HepG2 (cell line): Measurements from ENCODE around the gene PHRF1. TPM values are rescaled to one million over a fixed set of nuclear protein-coding genes. Genes with fewer than 3 reads are reported as not detected.

Experiments used
- FOSL1 ChIP-seq: sonication (generic); formaldehyde crosslinking; IDR thresholded peaks from 2 replicates; pipeline ENCODE4 v1.9.0; 2021; ENCODE audit warnings: missing genetic modification reagents, borderline replicate concordance
- FOSL2 ChIP-seq: sonication (generic); formaldehyde crosslinking; IDR thresholded peaks from 2 replicates; pipeline ENCODE4 v1.4.0; 2020; ENCODE audit warnings: missing genetic modification reagents
- GTF2F1 ChIP-seq: fragments of 150-350 bp; IDR thresholded peaks from 2 replicates; pipeline ENCODE4 v1.6.1; 2014; ENCODE audit warnings: low read length
- HHEX ChIP-seq: IDR thresholded peaks from 2 replicates; pipeline ENCODE4 v1.6.1; 2016; ENCODE audit warnings: control low read depth
- NR1H2 ChIP-seq: sonication (generic); formaldehyde crosslinking; IDR thresholded peaks from 2 replicates; pipeline ENCODE4 v1.8.1; 2022; ENCODE audit warnings: low read depth, missing genetic modification reagents, borderline replicate concordance
- RORA ChIP-seq: sonication (generic); formaldehyde crosslinking; IDR thresholded peaks from 2 replicates; pipeline ENCODE4 v1.5.0; 2020; ENCODE audit warnings: mild to moderate bottlenecking, missing genetic modification reagents, moderate library complexity
- SOX6 ChIP-seq, 2 experiments: fragments of 450-650 bp in 1 of 2; sonication (generic) in 1 of 2; formaldehyde crosslinking in 1 of 2; IDR thresholded peaks; 2 replicates each; pipeline versions ENCODE4 v1.4.0 to v1.6.1; 2017 to 2020; ENCODE audit warnings: antibody characterized with exemption in 1 of 2, mild to moderate bottlenecking in 1 of 2, missing genetic modification reagents in 1 of 2
- TRIM24 ChIP-seq: sonication (generic); formaldehyde crosslinking; IDR thresholded peaks from 2 replicates; pipeline ENCODE4 v1.8.0; 2022; ENCODE audit warnings: mild to moderate bottlenecking, missing genetic modification reagents
- ZNF607 ChIP-seq: sonication (generic); formaldehyde crosslinking; IDR thresholded peaks from 2 replicates; pipeline ENCODE4 v1.5.1; 2020; ENCODE audit warnings: missing genetic modification reagents, mild to moderate bottlenecking, borderline replicate concordance
- ZNF670 ChIP-seq: sonication (generic); formaldehyde crosslinking; IDR thresholded peaks from 2 replicates; pipeline ENCODE4 v1.8.0; 2022; ENCODE audit warnings: mild to moderate bottlenecking, missing genetic modification reagents, borderline replicate concordance
- polyA plus RNA-seq, 8 experiments: library from polyadenylated mRNA; depleted of rRNA in 3 of 8; stranded (reverse) in 7 of 8; unstranded in 1 of 8; fragments of >200 nt; fragmentation: Illumina TruSeq in 4 of 8; extraction: Trizol in 4 of 8; gene quantifications; 2 replicates each; pipeline versions ENCODE4 v1.2.1 to v1.2.3, GENCODE V29; 2011 to 2016; ENCODE audit warnings: low read depth in 4 of 8, missing spikeins in 1 of 8, mixed read lengths in 1 of 8; ENCODE audit not compliant: insufficient read depth in 1 of 8
- total RNA-seq, 5 experiments: library from RNA; depleted of rRNA; stranded (reverse); fragments of >200 nt; fragmentation: Illumina TruSeq; extraction: Trizol; gene quantifications; 2 replicates each; pipeline ENCODE4 v1.2.3, GENCODE V29; 2016; ENCODE audit warnings: low read depth in 1 of 5
- TF ChIP-seq, protein P1 (sequence below): sonication (generic); formaldehyde crosslinking; IDR thresholded peaks from 2 replicates; pipeline ENCODE4 v1.4.0; 2020; ENCODE audit warnings: missing genetic modification reagents
- TF ChIP-seq, protein P2 (sequence below): sonication (generic); formaldehyde crosslinking; IDR thresholded peaks from 2 replicates; pipeline ENCODE4 v1.8.0; 2022; ENCODE audit warnings: missing genetic modification reagents, mild to moderate bottlenecking, moderate library complexity, borderline replicate concordance
- TF ChIP-seq, protein P3 (sequence below): sonication (generic); formaldehyde crosslinking; conservative IDR thresholded peaks from 2 replicates; pipeline ENCODE4 v1.8.0; 2022; ENCODE audit warnings: missing genetic modification reagents
- TF ChIP-seq, protein P4 (sequence below): sonication (generic); formaldehyde crosslinking; IDR thresholded peaks from 2 replicates; pipeline ENCODE4 v1.8.1; 2023; ENCODE audit warnings: missing genetic modification reagents, mild to moderate bottlenecking, borderline replicate concordance
- TF ChIP-seq, protein P5 (sequence below): sonication (generic); formaldehyde crosslinking; IDR thresholded peaks from 2 replicates; pipeline ENCODE4 v1.9.0; 2021; ENCODE audit warnings: missing genetic modification reagents, borderline replicate concordance

Gene PHRF1
- total and polyA plus RNA-seq, 2 of the 13 experiments (the other 11 are each of a cell fraction or from before 2014, with no cell fraction given), result 8.2 to 16.7 TPM

DNA sequence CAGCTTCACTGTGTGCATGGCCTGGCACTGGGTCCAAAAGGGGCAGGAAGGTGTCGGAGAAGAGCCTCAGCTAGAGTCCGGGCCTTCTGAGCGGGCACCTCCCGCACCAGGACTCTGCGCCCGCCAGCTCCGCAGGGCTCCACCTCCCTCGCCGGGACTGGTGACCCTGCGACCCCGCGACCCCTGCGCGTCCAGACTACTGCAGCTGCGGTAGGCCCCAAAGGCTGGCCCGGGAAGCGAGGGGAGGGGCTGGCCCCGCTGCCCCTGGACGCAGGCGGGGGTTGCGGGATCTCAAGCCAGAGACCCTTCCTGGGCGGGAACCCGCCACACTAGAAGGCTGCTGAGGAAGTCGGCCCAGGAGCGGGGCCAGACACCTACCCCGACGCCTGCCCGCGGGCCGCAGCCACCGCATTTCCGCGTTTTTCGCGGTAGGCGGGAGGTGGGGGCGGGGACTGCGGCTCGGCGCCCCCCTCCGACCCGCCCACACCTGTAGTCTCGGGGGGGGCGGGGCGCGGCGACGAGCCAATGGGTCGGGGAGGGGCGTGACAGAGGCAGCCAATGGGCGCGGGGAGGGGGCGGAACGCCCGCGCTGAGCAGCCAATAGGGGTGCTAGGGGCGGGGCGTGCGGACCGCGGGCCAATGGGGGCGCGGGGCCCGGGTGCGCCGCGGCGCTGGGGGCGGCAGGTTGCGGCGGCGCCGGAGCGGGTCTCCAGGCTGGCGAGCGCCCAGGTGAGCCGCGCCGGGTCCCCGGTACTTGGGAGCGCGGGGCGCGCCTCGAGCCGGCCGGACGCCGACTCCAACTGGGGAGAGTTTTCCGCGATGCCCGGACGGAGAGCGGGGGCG, 15.7 kb upstream of the PHRF1 start, which contains the start of the genes LMNTD2 and RASSF7 (continued):
- TF ChIP-seq, protein P1, sequence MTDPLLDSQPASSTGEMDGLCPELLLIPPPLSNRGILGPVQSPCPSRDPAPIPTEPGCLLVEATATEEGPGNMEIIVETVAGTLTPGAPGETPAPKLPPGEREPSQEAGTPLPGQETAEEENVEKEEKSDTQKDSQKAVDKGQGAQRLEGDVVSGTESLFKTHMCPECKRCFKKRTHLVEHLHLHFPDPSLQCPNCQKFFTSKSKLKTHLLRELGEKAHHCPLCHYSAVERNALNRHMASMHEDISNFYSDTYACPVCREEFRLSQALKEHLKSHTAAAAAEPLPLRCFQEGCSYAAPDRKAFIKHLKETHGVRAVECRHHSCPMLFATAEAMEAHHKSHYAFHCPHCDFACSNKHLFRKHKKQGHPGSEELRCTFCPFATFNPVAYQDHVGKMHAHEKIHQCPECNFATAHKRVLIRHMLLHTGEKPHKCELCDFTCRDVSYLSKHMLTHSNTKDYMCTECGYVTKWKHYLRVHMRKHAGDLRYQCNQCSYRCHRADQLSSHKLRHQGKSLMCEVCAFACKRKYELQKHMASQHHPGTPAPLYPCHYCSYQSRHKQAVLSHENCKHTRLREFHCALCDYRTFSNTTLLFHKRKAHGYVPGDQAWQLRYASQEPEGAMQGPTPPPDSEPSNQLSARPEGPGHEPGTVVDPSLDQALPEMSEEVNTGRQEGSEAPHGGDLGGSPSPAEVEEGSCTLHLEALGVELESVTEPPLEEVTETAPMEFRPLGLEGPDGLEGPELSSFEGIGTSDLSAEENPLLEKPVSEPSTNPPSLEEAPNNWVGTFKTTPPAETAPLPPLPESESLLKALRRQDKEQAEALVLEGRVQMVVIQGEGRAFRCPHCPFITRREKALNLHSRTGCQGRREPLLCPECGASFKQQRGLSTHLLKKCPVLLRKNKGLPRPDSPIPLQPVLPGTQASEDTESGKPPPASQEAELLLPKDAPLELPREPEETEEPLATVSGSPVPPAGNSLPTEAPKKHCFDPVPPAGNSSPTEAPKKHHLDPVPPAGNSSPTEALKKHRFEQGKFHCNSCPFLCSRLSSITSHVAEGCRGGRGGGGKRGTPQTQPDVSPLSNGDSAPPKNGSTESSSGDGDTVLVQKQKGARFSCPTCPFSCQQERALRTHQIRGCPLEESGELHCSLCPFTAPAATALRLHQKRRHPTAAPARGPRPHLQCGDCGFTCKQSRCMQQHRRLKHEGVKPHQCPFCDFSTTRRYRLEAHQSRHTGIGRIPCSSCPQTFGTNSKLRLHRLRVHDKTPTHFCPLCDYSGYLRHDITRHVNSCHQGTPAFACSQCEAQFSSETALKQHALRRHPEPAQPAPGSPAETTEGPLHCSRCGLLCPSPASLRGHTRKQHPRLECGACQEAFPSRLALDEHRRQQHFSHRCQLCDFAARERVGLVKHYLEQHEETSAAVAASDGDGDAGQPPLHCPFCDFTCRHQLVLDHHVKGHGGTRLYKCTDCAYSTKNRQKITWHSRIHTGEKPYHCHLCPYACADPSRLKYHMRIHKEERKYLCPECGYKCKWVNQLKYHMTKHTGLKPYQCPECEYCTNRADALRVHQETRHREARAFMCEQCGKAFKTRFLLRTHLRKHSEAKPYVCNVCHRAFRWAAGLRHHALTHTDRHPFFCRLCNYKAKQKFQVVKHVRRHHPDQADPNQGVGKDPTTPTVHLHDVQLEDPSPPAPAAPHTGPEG, result no peak
- TF ChIP-seq NR1H2 (CRISPR knock-in tag) (no peak), TRIM24 (no peak), GTF2F1 (no peak), HHEX (CRISPR knock-in tag) (no peak), ZNF670 (CRISPR knock-in tag) (peak; percentile 56; the same call in 1 of the 2 replicates), RORA (CRISPR knock-in tag) (no peak), SOX6 (IDR thresholded peaks at IDR 0.05) (no peak), SOX6 (CRISPR knock-in tag; IDR thresholded peaks at IDR 0.05) (peak; percentile 46; the same call in 1 of the 2 replicates), FOSL1 (CRISPR knock-in tag) (no peak), ZNF607 (peak; percentile 41), FOSL2 (CRISPR knock-in tag) (0 out of 2 replicates have a peak, but pooled peaks have one; percentile 12)
- TF ChIP-seq, protein P2, sequence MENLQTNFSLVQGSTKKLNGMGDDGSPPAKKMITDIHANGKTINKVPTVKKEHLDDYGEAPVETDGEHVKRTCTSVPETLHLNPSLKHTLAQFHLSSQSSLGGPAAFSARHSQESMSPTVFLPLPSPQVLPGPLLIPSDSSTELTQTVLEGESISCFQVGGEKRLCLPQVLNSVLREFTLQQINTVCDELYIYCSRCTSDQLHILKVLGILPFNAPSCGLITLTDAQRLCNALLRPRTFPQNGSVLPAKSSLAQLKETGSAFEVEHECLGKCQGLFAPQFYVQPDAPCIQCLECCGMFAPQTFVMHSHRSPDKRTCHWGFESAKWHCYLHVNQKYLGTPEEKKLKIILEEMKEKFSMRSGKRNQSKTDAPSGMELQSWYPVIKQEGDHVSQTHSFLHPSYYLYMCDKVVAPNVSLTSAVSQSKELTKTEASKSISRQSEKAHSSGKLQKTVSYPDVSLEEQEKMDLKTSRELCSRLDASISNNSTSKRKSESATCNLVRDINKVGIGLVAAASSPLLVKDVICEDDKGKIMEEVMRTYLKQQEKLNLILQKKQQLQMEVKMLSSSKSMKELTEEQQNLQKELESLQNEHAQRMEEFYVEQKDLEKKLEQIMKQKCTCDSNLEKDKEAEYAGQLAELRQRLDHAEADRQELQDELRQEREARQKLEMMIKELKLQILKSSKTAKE (CRISPR knock-in tag), result peak; percentile 84
- TF ChIP-seq, protein P3, sequence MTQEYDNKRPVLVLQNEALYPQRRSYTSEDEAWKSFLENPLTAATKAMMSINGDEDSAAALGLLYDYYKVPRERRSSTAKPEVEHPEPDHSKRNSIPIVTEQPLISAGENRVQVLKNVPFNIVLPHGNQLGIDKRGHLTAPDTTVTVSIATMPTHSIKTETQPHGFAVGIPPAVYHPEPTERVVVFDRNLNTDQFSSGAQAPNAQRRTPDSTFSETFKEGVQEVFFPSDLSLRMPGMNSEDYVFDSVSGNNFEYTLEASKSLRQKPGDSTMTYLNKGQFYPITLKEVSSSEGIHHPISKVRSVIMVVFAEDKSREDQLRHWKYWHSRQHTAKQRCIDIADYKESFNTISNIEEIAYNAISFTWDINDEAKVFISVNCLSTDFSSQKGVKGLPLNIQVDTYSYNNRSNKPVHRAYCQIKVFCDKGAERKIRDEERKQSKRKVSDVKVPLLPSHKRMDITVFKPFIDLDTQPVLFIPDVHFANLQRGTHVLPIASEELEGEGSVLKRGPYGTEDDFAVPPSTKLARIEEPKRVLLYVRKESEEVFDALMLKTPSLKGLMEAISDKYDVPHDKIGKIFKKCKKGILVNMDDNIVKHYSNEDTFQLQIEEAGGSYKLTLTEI (CRISPR knock-in tag), result no peak
- TF ChIP-seq, protein P4, sequence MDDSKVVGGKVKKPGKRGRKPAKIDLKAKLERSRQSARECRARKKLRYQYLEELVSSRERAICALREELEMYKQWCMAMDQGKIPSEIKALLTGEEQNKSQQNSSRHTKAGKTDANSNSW (CRISPR knock-in tag), result no peak
- TF ChIP-seq, protein P5, sequence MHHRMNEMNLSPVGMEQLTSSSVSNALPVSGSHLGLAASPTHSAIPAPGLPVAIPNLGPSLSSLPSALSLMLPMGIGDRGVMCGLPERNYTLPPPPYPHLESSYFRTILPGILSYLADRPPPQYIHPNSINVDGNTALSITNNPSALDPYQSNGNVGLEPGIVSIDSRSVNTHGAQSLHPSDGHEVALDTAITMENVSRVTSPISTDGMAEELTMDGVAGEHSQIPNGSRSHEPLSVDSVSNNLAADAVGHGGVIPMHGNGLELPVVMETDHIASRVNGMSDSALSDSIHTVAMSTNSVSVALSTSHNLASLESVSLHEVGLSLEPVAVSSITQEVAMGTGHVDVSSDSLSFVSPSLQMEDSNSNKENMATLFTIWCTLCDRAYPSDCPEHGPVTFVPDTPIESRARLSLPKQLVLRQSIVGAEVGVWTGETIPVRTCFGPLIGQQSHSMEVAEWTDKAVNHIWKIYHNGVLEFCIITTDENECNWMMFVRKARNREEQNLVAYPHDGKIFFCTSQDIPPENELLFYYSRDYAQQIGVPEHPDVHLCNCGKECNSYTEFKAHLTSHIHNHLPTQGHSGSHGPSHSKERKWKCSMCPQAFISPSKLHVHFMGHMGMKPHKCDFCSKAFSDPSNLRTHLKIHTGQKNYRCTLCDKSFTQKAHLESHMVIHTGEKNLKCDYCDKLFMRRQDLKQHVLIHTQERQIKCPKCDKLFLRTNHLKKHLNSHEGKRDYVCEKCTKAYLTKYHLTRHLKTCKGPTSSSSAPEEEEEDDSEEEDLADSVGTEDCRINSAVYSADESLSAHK (CRISPR knock-in tag), result no peak
